Neural progenitor cell (in vitro differentiated cells): ENCODE data around the gene WIPF1. TPM values are rescaled to one million over a fixed set of nuclear protein-coding genes. Genes with fewer than 3 reads are reported as not detected.

Source experiments
- DNase-seq: peaks from one replicate; pipeline ENCODE4 v3.0.0-alpha.2; 2016; ENCODE audit warnings: low spot score
- H2AFZ ChIP-seq: fragments of 200-600 bp; sonication (generic); replicated peaks from 2 replicates; pipeline ENCODE4 v1.6.1; 2016; ENCODE audit warnings: antibody characterized with exemption
- H3F3A ChIP-seq: fragments of 200-600 bp; sonication (generic); 2 replicates; pipeline ENCODE4 v1.6.1; 2016; ENCODE audit warnings: antibody characterized with exemption, low read depth
- H3K27ac ChIP-seq: fragments of 200-600 bp; sonication (generic); 2 replicates; pipeline ENCODE4 v1.5.1; 2016; ENCODE audit warnings: mild to moderate bottlenecking
- H3K27me3 ChIP-seq: fragments of 200-600 bp; sonication (generic); 2 replicates; pipeline ENCODE4 v1.6.1; 2016; ENCODE audit warnings: mild to moderate bottlenecking, moderate library complexity
- H3K36me3 ChIP-seq: fragments of 200-600 bp; sonication (generic); 2 replicates; pipeline ENCODE4 v1.5.1; 2016
- H3K4me1 ChIP-seq: fragments of 200-600 bp; sonication (generic); 2 replicates; pipeline ENCODE4 v1.6.1; 2016; ENCODE audit warnings: mixed run types
- H3K4me2 ChIP-seq: fragments of 200-600 bp; sonication (generic); 2 replicates; pipeline ENCODE4 v1.6.1; 2016
- H3K4me3 ChIP-seq: fragments of 200-600 bp; sonication (generic); 2 replicates; pipeline ENCODE4 v1.5.1; 2016
- H3K79me2 ChIP-seq: fragments of 200-600 bp; sonication (generic); 2 replicates; pipeline ENCODE4 v1.6.1; 2016; ENCODE audit warnings: low read depth
- H3K9ac ChIP-seq: fragments of 200-600 bp; sonication (generic); 2 replicates; pipeline ENCODE4 v1.6.1; 2016
- H3K9me3 ChIP-seq: fragments of 200-600 bp; sonication (generic); 2 replicates; pipeline ENCODE4 v1.5.1; 2016; ENCODE audit warnings: low read depth
- H4K20me1 ChIP-seq: fragments of 200-600 bp; sonication (generic); 2 replicates; pipeline ENCODE4 v1.6.1; 2016; ENCODE audit warnings: low read depth
- H3K27ac Mint-ChIP-seq: 3 replicates; pipeline ENCODE4 v1.8.0; 2021; ENCODE audit warnings: mixed read lengths
- H3K27me3 Mint-ChIP-seq: 2 replicates; pipeline ENCODE4 v1.8.0; 2022; ENCODE audit warnings: low read depth, mild to moderate bottlenecking, inconsistent platforms, moderate library complexity, mixed read lengths; ENCODE audit not compliant: insufficient read depth
- H3K36me3 Mint-ChIP-seq: 3 replicates; pipeline ENCODE4 v1.8.0; 2021; ENCODE audit warnings: mixed read lengths
- H3K4me1 Mint-ChIP-seq: 3 replicates; pipeline ENCODE4 v1.8.0; 2021; ENCODE audit warnings: mixed read lengths
- H3K4me3 Mint-ChIP-seq: 3 replicates; pipeline ENCODE4 v1.8.0; 2021; ENCODE audit warnings: mild to moderate bottlenecking, moderate library complexity, mixed read lengths
- H3K9me3 Mint-ChIP-seq: 3 replicates; pipeline ENCODE4 v1.8.0; 2020; ENCODE audit warnings: mixed read lengths
- CTCF ChIP-seq: fragments of 200-600 bp; sonication (generic); IDR thresholded peaks from 2 replicates; pipeline ENCODE4 v1.5.1; 2017; ENCODE audit warnings: antibody characterized with exemption, mild to moderate bottlenecking
- EZH2 ChIP-seq: fragments of 200-600 bp; sonication (generic); IDR thresholded peaks from 2 replicates; pipeline ENCODE4 v1.6.1; 2017; ENCODE audit warnings: antibody characterized with exemption, mild to moderate bottlenecking, moderate library complexity
- EZH2phosphoT487 ChIP-seq: fragments of 200-600 bp; sonication (generic); IDR thresholded peaks from 2 replicates; pipeline ENCODE4 v1.6.1; 2017; ENCODE audit warnings: antibody characterized with exemption
- total RNA-seq: library from RNA; depleted of rRNA; stranded (reverse); fragments of >200 nt; gene quantifications from 2 replicates; pipeline ENCODE4 v1.2.3, GENCODE V29; 2015; ENCODE audit warnings: low replicate concordance

WIPF1 gene
- total RNA-seq, 1 donor from 2014 or later = 17.2 TPM

- no peak for TF ChIP-seq EZH2phosphoT487
- no peak for TF ChIP-seq EZH2
- TF ChIP-seq CTCF = no peak
- H3F3A ChIP-seq = no peaks in the 10 kb centered on the region
- H3K36me3 Mint-ChIP-seq = peaks cover 9% of the 10 kb centered on the region
- peaks cover 12% of the 10 kb centered on the region for H3K4me1 ChIP-seq
- no peak overlapping the region for H3K4me2 ChIP-seq
- peaks cover 2% of the 10 kb centered on the region for H3K27me3 Mint-ChIP-seq
- H3K9me3 ChIP-seq = no peaks in the 10 kb centered on the region
- H3K4me3 Mint-ChIP-seq = no peak overlapping the region
- no peak for DNase-seq
- H2AFZ ChIP-seq = no peak overlapping the region
- H3K27ac Mint-ChIP-seq = no peak overlapping the region
- H3K36me3 ChIP-seq = no peaks in the 10 kb centered on the region
- peaks cover 15% of the 10 kb centered on the region for H3K4me1 Mint-ChIP-seq
- H3K27me3 ChIP-seq = no peaks in the 10 kb centered on the region
- no peak overlapping the region for H3K27ac ChIP-seq
- no peak overlapping the region for H3K9ac ChIP-seq
- H3K79me2 ChIP-seq = no peaks in the 10 kb centered on the region
- no peaks in the 10 kb centered on the region for H4K20me1 ChIP-seq
- no peak overlapping the region for H3K4me3 ChIP-seq
- no peaks in the 10 kb centered on the region for H3K9me3 Mint-ChIP-seq
Observed at GRCh38 chr2:174630107-174630506, 32.5 kb upstream of the WIPF1 start.

- H3K27ac ChIP-seq = no peak overlapping the region
- no peaks in the 10 kb centered on the region for H3F3A ChIP-seq
- H3K27me3 ChIP-seq = no peaks in the 10 kb centered on the region
- peaks cover 14% of the 10 kb centered on the region for H3K4me1 Mint-ChIP-seq
- peaks cover 2% of the 10 kb centered on the region for H3K27me3 Mint-ChIP-seq
- peaks cover 9% of the 10 kb centered on the region for H3K36me3 Mint-ChIP-seq
- H4K20me1 ChIP-seq = no peaks in the 10 kb centered on the region
- no peak for DNase-seq
- H2AFZ ChIP-seq = no peak overlapping the region
- H3K27ac Mint-ChIP-seq = no peak overlapping the region
- H3K4me1 ChIP-seq = peaks cover 10% of the 10 kb centered on the region
- no peaks in the 10 kb centered on the region for H3K9me3 ChIP-seq
- no peaks in the 10 kb centered on the region for H3K79me2 ChIP-seq
- no peak overlapping the region for H3K4me3 ChIP-seq
- no peak overlapping the region for H3K9ac ChIP-seq
- no peak overlapping the region for H3K4me2 ChIP-seq
- no peak for TF ChIP-seq EZH2phosphoT487
- TF ChIP-seq EZH2 = no peak
- TF ChIP-seq CTCF = no peak
- H3K36me3 ChIP-seq = no peaks in the 10 kb centered on the region
- H3K9me3 Mint-ChIP-seq = no peaks in the 10 kb centered on the region
- no peak overlapping the region for H3K4me3 Mint-ChIP-seq
Observed at GRCh38 chr2:174629506-174629905, 31.9 kb upstream of the WIPF1 start.

GRCh38 chr2:174628528-174629169, 31.0 kb upstream of the WIPF1 start:
- no peaks in the 10 kb centered on the region for H3K27me3 ChIP-seq
- no peak overlapping the region for H3K27ac ChIP-seq
- Mint-ChIP-seq H3K27ac (no peak overlapping the region), H3K27me3 (peaks cover 2% of the 10 kb centered on the region), H3K4me3 (no peak overlapping the region), H3K4me1 (peaks cover 8% of the 10 kb centered on the region), H3K36me3 (peaks cover 9% of the 10 kb centered on the region), H3K9me3 (no peaks in the 10 kb centered on the region)
- no peaks in the 10 kb centered on the region for H3K79me2 ChIP-seq
- H3K36me3 ChIP-seq = no peaks in the 10 kb centered on the region
- no peaks in the 10 kb centered on the region for H3F3A ChIP-seq
- no peaks in the 10 kb centered on the region for H4K20me1 ChIP-seq
- TF ChIP-seq EZH2phosphoT487 (no peak), CTCF (no peak), EZH2 (no peak)
- peaks cover 1% of the 10 kb centered on the region for H3K4me1 ChIP-seq
- DNase-seq = no peak
- no peaks in the 10 kb centered on the region for H3K9me3 ChIP-seq
- H3K9ac ChIP-seq = no peak overlapping the region
- H2AFZ ChIP-seq = no peak overlapping the region
- no peak overlapping the region for H3K4me3 ChIP-seq
- no peak overlapping the region for H3K4me2 ChIP-seq
